ENCODE results near the gene SH3TC1.

Gene SH3TC1

GRCh38 chr4:8230891-8231290, 31.8 kb downstream of the SH3TC1 start:
- Histone ChIP-seq H3K27me3 (ENCODE audit: insufficient read depth, low read length, poor library complexity, severe bottlenecking) (no peaks in the 10 kb centered on the region), H3K9ac (ENCODE audit: low read depth, low read length, poor library complexity, severe bottlenecking) (no peak overlapping the region), H3K9me2 (replicated peaks; ENCODE audit: low read depth, low read length) (no peaks in the 10 kb centered on the region), H3K36me3 (ENCODE audit: insufficient read depth, low read length) (peaks cover 31% of the 10 kb centered on the region; the same call in 1 of the 2 replicates), H3K4me1 (ENCODE audit: insufficient read depth, low read length, poor library complexity, severe bottlenecking) (peaks cover 10% of the 10 kb centered on the region), H3K4me3 (ENCODE audit: low read length, poor library complexity, severe bottlenecking) (no peak overlapping the region), H3K79me2 (ENCODE audit: insufficient read depth, low read length) (no peaks in the 10 kb centered on the region), H4K20me1 (ENCODE audit: insufficient read depth, low read length, poor library complexity, severe bottlenecking) (no peaks in the 10 kb centered on the region), H3K9me3 (ENCODE audit: insufficient read depth, low read depth, low read length) (no peaks in the 10 kb centered on the region), H3F3A (ENCODE audit: low read depth) (no peaks in the 10 kb centered on the region), H2AFZ (ENCODE audit: low read length) (no peak overlapping the region), H3K4me2 (ENCODE audit: low read depth, low read length, poor library complexity, severe bottlenecking) (no peak overlapping the region)
- TF ChIP-seq CTCF (conservative IDR thresholded peaks at IDR 0.05; ENCODE audit: low read length) (no peak), EZH2phosphoT487 (IDR thresholded peaks at IDR 0.05; ENCODE audit: borderline replicate concordance) (no peak)

GRCh38 chr4:8231551-8232049, 32.5 kb downstream of the SH3TC1 start:
- Histone ChIP-seq H3K9ac (ENCODE audit: low read depth, low read length, poor library complexity, severe bottlenecking) (no peak overlapping the region), H3K27me3 (ENCODE audit: insufficient read depth, low read length, poor library complexity, severe bottlenecking) (no peaks in the 10 kb centered on the region), H3F3A (ENCODE audit: low read depth) (no peaks in the 10 kb centered on the region), H3K9me3 (ENCODE audit: insufficient read depth, low read depth, low read length) (no peaks in the 10 kb centered on the region), H2AFZ (ENCODE audit: low read length) (no peak overlapping the region), H3K79me2 (ENCODE audit: insufficient read depth, low read length) (no peaks in the 10 kb centered on the region), H4K20me1 (ENCODE audit: insufficient read depth, low read length, poor library complexity, severe bottlenecking) (no peaks in the 10 kb centered on the region), H3K4me2 (ENCODE audit: low read depth, low read length, poor library complexity, severe bottlenecking) (no peak overlapping the region), H3K4me3 (ENCODE audit: low read length, poor library complexity, severe bottlenecking) (no peak overlapping the region), H3K36me3 (ENCODE audit: insufficient read depth, low read length) (peaks cover 28% of the 10 kb centered on the region; the same call in 1 of the 2 replicates), H3K4me1 (ENCODE audit: insufficient read depth, low read length, poor library complexity, severe bottlenecking) (peaks cover 10% of the 10 kb centered on the region), H3K9me2 (replicated peaks; ENCODE audit: low read depth, low read length) (no peaks in the 10 kb centered on the region)
- no peak for TF ChIP-seq EZH2phosphoT487 (IDR thresholded peaks at IDR 0.05; ENCODE audit: borderline replicate concordance)
- TF ChIP-seq CTCF (conservative IDR thresholded peaks at IDR 0.05; ENCODE audit: low read length), result no peak

DNA sequence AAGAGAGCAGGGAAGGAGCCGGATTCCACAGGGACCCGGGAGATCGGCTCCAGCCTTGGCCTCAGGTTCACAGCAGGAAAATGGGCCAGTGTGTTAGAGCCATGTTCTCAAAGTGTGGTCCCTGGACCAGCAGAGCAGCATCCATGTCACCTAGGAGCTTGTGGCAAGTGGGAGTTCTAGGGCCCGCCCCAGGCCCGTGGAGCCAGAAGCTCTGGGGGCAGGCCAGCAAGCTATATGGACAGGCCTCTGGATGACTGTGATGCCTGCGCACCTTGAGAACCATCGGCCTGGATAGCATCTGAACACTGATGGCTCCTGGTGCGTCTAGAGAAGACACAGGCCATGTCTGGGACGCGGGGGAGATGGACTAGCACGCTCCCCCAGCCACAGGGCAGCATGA, 33.7 kb downstream of the SH3TC1 start:
- Histone ChIP-seq H3K27me3 (ENCODE audit: insufficient read depth, low read length, poor library complexity, severe bottlenecking) (no peaks in the 10 kb centered on the region), H3K9me3 (ENCODE audit: insufficient read depth, low read depth, low read length) (no peaks in the 10 kb centered on the region), H2AFZ (ENCODE audit: low read length) (no peak overlapping the region), H3K9me2 (replicated peaks; ENCODE audit: low read depth, low read length) (no peaks in the 10 kb centered on the region), H3K4me3 (ENCODE audit: low read length, poor library complexity, severe bottlenecking) (no peak overlapping the region), H3K36me3 (ENCODE audit: insufficient read depth, low read length) (peaks cover 27% of the 10 kb centered on the region; the same call in 1 of the 2 replicates), H3K4me1 (ENCODE audit: insufficient read depth, low read length, poor library complexity, severe bottlenecking) (peaks cover 10% of the 10 kb centered on the region), H3K79me2 (ENCODE audit: insufficient read depth, low read length) (no peaks in the 10 kb centered on the region), H4K20me1 (ENCODE audit: insufficient read depth, low read length, poor library complexity, severe bottlenecking) (no peaks in the 10 kb centered on the region), H3K9ac (ENCODE audit: low read depth, low read length, poor library complexity, severe bottlenecking) (no peak overlapping the region), H3F3A (ENCODE audit: low read depth) (no peaks in the 10 kb centered on the region), H3K4me2 (ENCODE audit: low read depth, low read length, poor library complexity, severe bottlenecking) (no peak overlapping the region)
- TF ChIP-seq CTCF (conservative IDR thresholded peaks at IDR 0.05; ENCODE audit: low read length) (no peak), EZH2phosphoT487 (IDR thresholded peaks at IDR 0.05; ENCODE audit: borderline replicate concordance) (no peak)
